22Rv1 (cell line): ENCODE results near the gene TIMP2.

ENCODE experiments used
- ZFX ChIP-seq: fragments of 450-650 bp; IDR thresholded peaks from 2 replicates; pipeline ENCODE4 v1.6.1; 2017; ENCODE audit warnings: antibody characterized with exemption, borderline replicate concordance
- TF ChIP-seq, protein P1 (sequence below): fragments of 450-650 bp; IDR thresholded peaks from 2 replicates; pipeline ENCODE4 v1.5.1; 2017; ENCODE audit warnings: mild to moderate bottlenecking

- TF ChIP-seq, protein P1, sequence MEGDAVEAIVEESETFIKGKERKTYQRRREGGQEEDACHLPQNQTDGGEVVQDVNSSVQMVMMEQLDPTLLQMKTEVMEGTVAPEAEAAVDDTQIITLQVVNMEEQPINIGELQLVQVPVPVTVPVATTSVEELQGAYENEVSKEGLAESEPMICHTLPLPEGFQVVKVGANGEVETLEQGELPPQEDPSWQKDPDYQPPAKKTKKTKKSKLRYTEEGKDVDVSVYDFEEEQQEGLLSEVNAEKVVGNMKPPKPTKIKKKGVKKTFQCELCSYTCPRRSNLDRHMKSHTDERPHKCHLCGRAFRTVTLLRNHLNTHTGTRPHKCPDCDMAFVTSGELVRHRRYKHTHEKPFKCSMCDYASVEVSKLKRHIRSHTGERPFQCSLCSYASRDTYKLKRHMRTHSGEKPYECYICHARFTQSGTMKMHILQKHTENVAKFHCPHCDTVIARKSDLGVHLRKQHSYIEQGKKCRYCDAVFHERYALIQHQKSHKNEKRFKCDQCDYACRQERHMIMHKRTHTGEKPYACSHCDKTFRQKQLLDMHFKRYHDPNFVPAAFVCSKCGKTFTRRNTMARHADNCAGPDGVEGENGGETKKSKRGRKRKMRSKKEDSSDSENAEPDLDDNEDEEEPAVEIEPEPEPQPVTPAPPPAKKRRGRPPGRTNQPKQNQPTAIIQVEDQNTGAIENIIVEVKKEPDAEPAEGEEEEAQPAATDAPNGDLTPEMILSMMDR: no peak
- TF ChIP-seq ZFX: no peak
Observed at GRCh38 chr17:78886954-78887353, 38.2 kb downstream of the TIMP2 start.
